NCI-H82 treated with DMSO at 0.1 percent for 48 hours (cell line): ENCODE data around the gene FIBIN.
"Not testable (repeated sequence)": the region's sequence is repeated elsewhere in the genome, so short reads cannot be mapped to it uniquely, and the experiment has no call there.

ENCODE experiments used
- DNase-seq: peaks from one replicate; lab custom pipeline; 2025; ENCODE audit not compliant: unreplicated experiment; lab: John Stamatoyannopoulos, UW

FIBIN gene

GRCh38 chr11:26993965-26994457 is at the start of gene FIBIN:
TSS of gene FIBIN (plus strand) at chr11:26994112. CDS start at chr11:26994527, 415 bp downstream.
- no peak for DNase-seq

DNA sequence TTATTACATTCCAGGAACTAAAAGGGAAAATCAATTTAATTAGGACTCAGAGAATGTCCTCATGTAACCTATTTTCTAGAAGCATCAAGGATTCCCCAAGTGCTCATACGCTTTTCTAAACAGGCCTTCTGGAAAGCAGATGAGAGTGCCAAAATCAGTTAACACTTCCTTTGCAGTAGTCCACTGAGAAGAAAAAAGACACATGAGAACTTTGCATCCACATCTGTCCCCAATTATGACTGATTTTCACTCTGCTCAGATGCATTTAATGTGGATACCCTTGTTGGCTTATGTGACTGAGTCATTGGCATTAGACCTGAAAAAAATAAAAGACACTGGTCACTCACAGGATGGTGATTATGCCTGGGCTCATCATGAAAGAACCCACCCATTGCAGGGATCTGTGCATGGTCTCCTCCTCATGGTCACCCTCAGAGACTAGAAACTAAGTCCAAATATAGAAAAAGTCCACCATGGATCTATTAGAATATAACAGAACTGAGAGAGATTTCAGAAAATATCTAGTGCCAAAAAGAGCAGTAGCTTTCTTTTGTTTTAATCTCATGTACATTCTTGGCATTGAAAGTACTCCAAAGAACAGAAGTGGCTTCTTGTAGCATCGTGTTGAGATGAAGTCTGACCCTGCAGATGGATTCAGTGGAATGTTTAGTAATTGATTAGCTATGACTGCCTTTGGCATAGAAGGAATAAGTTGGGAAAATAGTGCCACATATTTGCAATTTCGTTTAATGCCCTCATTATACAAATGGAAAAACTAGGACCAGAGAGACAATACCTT is 48.8 kb upstream of the FIBIN start:
- no peak for DNase-seq

DNA sequence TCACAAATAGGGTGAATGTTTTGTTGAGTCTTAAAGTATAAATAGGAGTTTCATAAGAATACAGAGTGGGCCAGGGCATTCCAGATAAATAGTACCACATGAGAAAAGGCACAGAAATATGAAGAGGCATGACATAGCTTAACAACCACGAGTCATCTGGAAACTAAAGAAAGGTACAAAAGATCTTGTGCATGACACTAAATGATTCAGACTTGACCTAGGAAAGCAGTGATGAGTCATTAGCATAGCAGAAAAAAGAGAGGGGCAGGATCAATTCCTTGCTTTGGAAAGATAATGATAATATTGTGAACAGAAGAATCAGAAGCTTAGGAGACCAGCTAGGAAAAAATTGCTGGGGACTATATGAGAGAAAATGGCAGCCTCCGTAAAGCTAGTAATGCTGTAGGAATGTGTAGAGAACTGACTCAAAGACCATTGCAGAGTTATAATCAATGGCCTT is 47.6 kb upstream of the FIBIN start:
- no peak for DNase-seq

GRCh38 chr11:26947379-26947844 is 46.5 kb upstream of the FIBIN start:
- DNase-seq: no peak

DNA sequence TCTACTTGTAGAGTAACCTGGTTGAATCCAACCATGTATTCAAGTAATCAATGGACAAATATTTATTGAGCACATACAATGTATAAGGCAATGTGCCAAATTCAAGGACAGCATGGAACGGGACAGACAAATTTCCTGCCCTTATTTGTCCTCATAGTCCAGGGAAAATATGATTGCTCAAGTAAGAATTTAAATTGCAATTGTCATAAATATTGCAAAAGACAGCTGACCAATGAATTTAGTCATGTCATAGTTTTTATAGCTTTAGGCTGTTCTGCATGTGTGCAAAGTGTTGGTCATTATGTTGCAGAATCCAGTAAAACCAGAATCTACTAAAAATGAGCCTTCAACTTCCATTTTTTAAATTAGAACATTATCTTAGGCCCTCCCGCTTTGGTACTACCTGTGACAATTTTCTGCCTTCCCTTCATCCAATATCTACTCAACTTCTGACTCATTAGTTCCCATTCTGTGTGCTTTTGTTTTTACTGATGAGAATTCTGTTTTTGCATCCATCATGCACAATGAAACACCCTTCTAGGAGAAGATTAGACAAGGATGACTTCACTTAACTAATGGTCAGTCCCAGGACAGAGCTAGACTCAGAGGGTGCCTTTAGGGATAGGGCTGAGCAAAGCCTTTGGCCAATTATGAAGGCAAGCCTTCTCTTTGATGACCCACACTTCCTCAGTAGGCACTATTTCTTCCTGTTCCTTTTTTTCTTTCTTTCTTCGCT is 45.8 kb upstream of the FIBIN start:
- DNase-seq: no peak

DNA sequence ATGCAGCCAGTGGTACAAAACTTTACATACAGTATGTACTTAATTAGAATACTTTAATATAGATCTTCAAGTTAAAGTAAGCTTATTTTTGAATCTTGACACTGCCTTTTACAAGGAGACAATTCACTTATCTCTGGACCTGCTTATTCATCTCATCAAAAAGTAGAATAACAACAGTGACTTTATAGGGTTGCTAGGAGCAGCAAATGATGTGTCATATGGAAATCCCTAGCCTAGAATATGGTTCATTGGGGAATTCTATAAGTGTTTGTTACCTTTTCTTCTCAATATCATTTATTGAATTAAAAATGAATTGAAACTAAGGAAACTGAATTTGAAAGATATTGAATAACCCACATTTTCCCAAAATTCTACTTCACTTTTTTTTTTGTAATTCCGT is 45.0 kb upstream of the FIBIN start:
- DNase-seq: no peak

- DNase-seq: no peak
These were observed 44.1 kb upstream of the FIBIN start for GRCh38 chr11:26949846-26950245.

- DNase-seq: no peak
These were observed 43.6 kb upstream of the FIBIN start for GRCh38 chr11:26950260-26950719.

- no peak for DNase-seq
These were observed 42.0 kb upstream of the FIBIN start for GRCh38 chr11:26951809-26952515.

GRCh38 chr11:26953770-26954392 is 40.0 kb upstream of the FIBIN start:
- DNase-seq: no peak

DNA sequence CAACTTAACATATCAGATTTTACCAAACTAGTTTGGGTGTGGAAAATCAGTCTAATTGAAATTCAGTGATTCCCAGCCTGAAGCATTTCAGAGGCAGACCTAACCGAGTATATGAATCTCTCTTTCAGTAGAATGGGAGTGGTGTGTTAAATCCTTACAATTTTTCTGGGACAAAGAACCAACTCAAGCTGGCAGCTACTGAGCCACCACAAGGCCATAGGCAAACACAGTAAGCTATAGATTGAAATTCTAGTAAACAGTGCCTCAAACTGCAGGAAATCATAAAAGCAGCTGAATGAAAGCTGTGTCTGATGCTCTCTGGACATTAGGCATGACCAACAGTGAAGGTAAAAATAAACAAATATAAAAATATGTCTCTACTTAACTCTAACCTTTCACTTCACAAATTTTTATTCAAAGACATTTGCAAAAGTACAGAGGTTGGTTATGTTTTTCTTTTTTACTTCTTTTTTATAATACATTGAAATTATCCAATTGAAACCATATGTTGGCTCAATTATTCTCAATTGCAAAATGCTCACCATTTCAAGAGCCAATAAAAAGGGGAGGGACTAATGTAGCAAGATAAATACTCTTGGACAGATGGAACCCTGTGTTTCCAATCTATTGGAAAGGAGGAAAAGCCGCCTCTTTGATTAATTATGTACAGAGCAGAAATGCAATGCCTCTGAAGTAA is 35.8 kb upstream of the FIBIN start:
- no peak for DNase-seq

DNA sequence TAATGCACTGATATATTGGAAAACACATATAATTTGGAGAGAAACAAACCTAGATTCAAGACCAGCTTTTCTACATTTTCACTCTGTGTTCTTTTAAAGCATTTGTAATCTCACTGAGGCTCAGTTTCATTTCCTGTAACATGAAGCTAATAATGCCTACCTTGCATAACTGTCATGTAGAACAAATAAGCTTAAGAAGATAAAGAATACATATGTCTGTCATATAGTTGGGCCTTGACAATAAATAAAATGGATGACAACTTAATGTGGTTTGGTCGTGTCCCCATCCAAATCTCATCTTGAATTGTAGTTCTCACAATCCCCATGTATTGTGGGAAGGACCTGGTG is 35.2 kb upstream of the FIBIN start:
- DNase-seq: no peak

- DNase-seq: no peak
These were observed 33.6 kb upstream of the FIBIN start for GRCh38 chr11:26960281-26960680.

DNA sequence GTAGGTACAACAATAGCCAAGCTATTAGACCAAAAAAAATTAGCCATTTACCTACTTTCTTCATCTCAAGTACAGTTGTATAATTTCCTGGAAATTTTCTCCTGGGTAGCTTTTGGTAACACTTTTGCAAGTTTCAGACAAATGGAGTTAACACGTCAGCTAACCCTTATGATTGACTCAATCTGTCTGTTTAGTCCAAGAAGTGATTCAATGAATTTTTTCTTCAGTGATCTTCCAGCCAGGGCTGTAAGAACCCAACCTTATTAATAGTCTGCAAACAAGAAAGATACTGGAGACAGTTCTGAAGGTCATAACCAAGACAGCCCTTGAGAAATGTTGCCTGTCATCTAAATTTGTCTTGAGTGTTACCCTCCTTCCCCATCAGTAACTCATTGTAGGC is 30.1 kb upstream of the FIBIN start:
- DNase-seq: no peak

DNA sequence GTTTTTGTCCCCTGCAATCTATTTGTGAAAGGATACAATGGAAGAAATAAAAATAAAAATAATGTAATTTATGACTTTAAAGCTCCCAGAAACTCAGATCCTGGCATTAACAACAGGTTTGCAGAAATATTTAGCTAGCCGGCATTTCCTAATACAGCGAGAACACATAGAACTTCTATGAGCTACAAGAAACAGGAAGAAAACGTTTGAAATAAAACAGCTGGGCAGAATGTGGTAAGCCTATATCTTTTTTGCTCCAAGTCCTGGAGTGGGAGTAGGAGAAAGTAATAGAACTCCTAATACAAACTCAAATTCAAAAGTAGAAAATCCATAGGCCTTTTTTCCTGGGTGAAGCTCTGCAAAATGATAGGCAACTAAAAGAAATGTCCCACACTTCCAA is 29.6 kb upstream of the FIBIN start:
- no peak for DNase-seq

DNA sequence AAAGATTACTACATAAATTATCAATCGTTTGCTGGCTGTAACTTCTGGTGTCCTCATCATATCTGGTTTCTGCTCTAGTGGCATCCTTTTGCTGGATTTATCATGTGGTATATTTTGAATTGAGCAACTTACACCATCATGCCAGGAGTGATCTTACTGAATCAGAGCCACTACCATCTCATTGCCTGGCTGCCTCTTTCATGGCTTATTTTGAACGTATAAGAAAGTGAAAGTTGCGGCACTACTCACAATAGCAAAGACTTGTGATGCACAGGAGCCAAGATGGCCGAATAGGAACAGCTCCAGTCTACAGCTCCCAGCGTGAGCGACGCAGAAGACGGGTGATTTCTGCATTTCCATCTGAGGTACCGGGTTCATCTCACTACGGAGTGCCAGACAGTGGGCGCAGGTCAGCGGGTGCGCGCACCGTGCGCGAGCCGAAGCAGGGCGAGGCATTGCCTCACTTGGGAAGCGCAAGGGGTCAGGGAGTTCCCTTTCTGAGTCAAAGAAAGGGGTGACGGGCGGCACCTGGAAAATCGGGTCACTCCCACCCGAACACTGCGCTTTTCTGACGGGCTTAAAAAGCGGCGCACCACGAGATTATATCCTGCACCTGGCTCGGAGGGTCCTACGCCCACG is 28.9 kb upstream of the FIBIN start:
- not testable (repeated sequence) for DNase-seq

- no peak for DNase-seq
These were observed 22.0 kb upstream of the FIBIN start for GRCh38 chr11:26971961-26972360.

GRCh38 chr11:26974069-26974783 is 19.7 kb upstream of the FIBIN start:
- DNase-seq: no peak

DNA sequence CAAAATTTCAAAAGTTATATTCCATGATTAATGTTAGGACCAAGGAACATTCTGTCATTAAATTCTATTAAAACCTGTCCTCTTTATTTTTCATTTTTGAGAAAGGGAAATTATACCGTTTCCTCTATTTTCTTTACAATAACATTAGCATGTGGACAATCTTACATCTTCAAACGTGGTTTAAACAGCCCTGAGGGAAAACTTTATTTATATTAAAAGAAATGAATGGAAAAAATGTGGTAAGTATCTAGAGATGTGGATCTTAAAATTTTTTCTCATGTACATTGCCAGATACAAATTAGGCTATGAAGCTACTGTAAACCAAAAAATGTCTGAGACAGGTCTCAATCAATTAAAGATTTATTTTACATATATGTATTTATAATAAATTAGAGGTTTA is 18.9 kb upstream of the FIBIN start:
- DNase-seq: no peak
